NCI-H1048 (cell line): ENCODE measurements around the gene AQP10.
"Not testable (repeated sequence)": the region's sequence is repeated elsewhere in the genome, so short reads cannot be mapped to it uniquely, and the experiment has no call there.

Experiments used
- DNase-seq: peaks from one replicate; lab custom pipeline; 2025; lab: John Stamatoyannopoulos, UW

The AQP10 gene

DNA sequence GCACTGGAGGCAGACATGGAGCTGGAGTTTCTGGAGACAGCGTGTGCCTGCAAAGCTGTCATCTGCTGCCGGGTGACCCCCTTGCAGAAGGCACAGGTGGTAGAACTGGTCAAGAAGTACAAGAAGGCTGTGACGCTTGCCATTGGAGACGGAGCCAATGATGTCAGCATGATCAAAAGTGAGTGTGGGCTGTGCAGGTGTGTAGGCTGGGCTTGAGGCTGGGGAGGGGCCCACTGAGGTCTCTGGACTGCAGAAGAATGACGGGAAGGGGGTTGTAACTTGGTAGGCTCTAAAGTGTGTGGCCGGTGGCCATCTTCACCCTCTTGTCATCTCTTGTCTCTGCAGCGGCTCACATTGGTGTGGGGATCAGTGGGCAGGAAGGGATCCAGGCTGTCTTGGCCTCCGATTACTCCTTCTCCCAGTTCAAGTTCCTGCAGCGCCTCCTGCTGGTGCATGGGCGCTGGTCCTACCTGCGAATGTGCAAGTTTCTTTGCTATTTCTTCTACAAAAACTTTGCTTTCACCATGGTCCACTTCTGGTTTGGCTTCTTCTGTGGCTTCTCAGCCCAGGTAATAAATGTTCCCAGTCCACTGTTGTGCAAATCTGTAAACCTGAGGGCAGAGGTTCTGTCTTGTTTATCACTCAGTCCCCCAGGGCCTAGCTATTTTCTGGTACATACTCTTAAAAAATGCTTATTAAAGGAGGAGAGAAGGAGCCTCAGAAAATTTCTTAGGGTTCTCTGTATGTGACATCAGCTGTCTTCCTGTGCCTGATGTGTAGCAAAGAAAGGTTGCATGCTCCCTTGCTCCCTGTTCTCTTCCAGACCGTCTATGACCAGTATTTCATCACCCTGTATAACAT is 24.3 kb downstream of the AQP10 start:
- no peak for DNase-seq

DNA sequence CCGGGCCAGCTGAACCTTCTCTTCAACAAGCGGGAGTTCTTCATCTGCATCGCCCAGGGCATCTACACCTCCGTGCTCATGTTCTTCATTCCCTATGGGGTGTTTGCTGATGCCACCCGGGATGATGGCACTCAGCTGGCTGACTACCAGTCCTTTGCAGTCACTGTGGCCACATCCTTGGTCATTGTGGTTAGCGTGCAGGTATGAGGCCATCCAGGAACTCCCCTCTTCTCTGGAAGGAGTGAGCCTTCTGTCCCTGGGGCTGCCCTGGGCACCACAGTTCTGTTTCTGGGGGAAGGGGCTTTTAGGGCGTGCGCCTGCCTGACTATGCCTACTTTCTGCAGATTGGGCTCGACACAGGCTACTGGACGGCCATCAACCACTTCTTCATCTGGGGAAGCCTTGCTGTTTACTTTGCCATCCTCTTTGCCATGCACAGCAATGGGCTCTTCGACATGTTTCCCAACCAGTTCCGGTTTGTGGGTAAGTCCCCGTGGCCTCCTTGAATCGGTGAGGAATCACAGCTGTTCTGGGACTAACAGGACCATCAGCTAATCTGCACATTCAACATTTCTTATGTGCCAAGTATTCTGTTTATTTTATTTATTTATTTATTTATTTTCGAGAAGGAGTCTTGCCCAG is 25.5 kb downstream of the AQP10 start:
- no peak for DNase-seq

DNA sequence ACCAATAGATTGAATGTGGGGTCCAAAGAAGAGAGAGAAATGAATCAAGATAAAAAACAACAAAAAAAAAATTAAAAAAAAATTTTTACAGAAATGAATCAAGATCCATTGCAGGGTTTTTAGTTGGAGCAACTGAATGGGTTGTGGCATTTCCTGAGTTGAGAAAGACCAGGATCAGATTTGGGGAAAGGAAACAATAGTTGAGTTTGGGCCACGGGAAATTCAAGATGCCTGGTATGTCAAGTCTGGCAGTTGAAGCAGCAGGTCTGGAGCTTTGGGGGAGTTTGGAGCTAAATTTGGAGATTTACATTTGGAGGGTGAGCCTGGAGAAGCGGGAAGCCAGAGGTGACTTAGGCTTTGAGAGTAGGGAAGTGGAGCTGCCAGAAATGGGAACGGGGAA is 27.1 kb downstream of the AQP10 start:
- DNase-seq, result no peak

DNA sequence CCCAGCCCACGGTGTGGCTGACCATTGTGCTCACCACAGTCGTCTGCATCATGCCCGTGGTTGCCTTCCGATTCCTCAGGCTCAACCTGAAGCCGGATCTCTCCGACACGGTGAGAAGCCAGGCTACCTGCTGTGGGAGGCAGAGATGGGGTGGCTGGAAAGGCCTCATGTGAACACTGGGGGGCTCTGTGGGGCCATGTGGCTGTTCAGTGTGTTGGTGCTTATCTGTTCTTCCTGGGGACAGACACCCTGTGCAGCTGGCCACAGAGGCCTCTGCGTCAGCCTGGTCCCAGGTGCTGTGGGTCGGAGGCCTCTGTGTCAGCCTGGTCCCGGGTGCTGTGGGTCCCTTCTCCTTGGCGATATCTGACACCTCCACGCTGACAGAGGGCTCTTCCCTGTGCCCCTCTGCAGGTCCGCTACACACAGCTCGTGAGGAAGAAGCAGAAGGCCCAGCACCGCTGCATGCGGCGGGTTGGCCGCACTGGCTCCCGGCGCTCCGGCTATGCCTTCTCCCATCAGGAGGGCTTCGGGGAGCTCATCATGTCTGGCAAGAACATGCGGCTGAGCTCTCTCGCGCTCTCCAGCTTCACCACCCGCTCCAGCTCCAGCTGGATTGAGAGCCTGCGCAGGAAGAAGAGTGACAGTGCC is 27.7 kb downstream of the AQP10 start:
- DNase-seq, result no peak

DNA sequence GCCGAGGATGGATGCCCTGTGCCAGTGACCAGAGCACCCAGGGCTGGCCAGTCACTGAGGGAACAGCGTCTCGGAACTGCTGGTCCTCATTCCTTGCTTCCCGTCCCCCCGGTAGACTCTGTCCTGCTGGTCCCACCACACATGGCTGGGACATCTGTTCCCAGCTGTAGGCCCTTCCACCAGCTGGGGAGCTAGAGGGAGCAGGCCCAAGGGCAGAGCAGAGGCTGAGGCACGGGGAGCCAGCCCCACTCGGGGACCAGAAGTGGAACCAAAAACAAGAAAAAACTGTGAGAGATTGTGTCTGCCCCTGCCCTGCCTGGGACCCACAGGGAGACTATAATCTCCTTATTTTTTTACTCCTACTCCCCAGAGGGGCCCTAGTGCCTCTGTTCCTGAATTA is 28.2 kb downstream of the AQP10 start:
- no peak for DNase-seq

DNA sequence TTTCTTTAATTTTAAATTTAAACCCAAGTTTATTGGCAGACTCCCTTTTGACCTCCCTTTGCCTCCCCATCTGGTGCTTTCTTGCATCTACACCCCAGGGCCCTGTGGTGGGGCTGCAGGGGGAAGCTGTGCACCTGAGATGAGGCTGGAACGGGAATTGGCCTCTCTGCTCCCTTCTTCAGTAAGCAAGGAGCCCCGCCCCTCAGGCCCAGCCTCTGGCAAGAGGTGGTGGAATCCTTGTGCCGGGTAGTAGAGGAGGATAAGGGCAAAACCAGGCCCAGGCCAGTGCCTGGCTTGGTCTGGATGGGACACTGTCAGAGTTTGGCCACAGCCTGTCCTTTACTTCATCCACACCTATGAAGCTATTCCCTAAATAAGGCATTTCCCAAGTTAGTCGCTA is 29.5 kb downstream of the AQP10 start:
- no peak for DNase-seq

DNA sequence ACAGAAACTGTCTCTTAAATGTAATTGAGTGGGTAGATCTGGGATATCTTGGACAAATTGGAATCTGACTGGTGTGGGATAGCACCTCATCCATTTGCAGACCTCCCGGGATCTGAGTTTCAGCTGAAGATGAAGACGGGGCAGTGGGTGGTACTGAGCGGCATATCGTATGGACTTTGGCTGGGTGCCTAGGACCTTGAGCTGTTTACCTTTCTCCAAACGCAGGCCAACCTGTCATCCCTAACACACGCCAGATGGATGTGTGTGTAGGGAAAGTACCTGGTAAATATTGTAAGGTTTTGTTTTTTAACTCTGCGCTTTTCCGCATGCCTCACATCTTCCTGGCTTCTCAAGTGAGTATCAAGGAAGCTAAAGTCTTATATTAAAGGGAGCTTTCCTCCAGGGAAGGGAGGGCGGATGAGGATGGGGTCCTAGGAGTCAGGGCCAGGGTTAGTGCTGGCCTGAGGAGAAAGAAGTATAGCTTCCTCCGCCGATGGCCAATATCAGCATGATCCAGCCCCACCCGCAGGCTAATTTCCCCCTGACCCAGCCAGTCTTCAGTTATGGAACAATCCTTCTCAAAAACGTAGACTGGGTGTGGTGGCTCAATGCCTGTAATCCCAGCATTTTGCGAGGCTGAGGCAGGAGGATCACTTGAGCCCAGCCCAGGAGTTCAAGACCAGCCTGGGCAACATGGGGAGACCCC is 30.6 kb downstream of the AQP10 start:
- no peak for DNase-seq

DNA sequence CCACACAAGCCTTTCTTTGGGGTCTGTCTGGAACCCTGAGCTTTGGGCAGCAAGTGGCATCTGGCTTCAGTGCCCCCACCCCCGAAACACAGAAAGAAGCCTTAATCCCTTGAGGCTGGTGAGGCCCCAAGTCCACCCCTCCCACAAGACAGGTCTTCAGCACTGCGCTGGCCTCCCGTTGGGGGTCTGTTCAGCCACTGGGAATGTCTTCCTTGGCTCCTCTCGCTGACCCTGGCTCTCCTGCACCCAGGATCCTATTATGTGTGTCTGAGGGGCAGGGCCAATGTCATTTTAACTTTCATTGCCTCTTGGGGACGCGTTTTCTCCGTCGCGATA is 31.3 kb downstream of the AQP10 start:
- no peak for DNase-seq

DNA sequence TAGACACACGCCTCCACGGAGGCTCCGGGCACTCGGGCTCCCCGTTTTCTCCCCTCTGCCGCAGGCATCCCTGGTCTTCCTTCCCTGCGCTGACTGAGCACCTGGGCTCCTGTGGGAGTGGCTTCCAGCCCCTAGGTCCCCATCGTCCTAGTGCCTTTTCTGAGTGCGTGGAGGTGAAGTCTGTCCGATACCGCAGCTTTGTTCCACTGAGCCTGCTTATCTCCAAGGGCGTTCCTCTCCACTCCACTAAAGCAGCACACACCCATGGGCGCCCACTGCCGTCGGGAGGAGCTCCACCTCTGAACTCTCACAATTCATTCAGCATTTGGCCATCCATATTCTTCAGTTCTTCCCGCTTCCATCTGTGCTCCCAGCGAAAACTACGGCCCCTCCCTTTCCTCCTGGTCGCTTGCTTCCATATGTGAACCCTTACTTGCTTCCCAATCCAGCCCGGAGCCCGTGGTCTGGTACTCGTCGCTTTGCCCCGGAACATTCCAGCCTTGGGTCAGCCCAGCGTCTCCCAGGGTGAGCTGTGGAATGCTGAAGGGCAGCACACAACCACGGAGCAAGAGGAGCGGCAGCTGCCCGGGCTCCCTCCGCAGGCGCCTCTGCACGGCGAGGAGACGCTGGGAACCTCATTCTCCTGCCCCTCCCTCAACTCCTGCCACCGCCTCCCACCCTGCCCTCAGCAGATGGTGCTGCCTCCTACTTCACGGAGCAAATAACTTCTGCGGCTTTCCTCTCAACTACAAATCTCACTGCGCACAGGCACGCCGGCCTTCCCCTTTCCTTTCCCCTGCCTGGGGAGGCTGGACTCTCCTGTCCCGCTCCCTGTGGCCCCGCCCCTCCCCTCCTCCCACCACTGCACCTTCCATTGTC is 31.9 kb downstream of the AQP10 start:
- DNase-seq, result no peak

DNA sequence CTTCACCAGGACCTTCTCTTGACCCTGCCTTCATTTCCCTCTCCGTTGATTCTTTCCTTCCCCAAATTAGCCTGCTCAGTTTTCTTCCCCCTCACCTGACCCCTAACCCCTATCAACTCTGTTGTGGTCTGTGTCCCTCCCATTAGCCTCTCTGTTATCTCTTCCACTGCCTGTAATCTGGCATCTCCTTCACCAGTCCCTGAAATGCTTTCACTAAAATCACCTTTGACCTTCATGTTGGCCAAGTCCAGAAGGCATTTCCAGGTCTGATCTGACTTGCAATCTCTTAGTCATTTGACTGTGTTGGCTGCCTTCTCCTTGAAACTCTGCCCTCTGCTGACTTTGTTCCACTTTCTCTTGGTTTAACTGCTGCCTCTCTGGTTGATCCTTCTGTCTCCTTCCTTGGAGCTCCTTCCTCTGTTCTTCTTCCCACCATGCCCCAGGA is 32.6 kb downstream of the AQP10 start:
- no peak for DNase-seq

DNA sequence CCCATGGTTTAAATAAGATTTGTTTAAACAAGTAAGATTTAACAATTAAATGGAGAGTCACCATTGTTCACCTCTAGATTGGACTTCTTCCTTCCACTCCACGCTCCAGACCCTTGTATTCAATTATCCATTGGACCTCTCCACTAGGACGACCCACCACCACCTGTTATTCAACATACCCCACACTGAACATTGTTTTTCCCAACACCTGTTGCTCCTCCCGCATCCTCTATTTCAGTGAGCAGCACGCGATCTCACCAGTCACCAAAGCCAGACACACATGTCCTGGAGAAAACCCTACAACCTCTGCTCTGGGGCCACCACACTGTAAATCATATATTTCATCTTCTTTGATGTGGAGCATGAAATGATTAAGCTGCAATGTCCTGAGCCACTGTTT is 33.1 kb downstream of the AQP10 start:
- DNase-seq, result no peak

DNA sequence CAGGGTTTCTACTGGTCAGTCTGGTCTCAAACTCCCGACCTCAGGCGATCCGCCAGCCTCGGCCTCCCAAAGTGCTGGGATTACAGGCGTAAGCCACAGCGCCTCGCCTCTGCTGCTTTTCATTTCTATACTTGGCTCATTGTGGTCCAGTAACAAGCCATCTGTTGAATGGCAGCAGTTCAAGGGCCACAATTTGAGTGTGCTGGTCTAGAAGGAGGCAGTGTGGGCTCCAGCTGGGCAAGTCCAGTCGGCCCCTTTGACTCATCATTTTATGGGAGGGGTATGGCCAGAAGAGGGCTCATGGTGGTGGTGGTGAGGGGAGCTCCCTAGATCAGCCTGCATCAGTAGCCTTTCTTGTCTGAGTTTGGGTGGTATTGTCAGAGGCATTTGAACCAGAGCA is 37.6 kb downstream of the AQP10 start:
- no peak for DNase-seq

DNA sequence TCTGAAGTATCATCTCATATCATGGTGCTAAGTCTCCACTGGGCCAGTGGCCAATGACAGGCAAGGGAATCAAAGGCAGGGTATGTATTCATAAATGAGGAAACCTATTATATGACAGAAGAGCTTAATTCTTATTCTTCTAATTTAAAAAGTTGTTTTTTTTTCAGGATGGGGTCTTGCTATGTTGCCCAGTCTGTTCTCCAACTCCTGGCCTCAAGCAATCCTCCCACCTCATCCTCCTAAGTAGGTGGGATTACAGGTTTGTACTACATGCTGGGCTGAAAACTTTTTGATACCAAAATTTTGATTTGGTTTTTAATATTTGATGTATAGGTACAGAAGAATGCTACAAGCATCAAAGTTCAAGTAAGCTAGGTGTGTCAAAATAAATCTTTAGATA is 39.4 kb downstream of the AQP10 start:
- no peak for DNase-seq

DNA sequence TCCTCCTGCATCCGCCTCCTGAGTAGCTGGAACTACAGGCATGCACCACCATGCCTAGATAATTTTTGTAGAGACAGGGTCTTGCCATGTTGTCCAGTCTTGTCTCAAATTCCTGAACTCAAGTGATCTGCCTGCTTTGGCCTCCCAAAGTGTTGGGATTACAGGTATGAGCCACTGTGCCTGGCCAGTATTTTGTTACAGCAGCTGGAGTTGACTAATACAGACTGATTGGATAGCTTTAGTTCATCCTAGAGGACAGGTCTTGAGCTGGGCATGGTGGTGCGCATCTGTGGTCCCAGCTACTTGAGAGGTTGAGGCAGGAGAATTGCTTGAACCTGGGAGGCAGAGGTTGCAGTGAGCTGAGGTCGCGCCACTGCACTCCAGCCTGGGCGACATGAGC is 40.0 kb downstream of the AQP10 start:
- DNase-seq, result not testable (repeated sequence)

DNA sequence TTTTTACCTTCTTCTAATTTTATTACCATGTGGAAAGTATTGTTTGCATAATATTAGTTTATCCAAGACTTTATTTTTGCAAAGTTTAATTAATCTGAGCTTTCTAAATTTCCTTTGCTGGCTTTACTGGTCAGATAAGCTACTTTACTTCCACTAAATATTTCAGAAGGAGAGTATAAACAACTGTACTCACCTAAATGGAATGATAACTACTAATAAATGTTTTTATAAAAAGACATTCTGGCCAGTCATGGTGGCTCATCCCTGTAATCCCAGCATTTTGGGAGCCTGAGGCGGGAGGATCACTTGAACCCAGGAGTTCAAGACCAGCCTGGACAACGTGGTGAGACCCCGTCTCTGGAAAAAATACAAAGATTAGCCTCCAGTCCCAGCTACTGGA is 40.5 kb downstream of the AQP10 start:
- no peak for DNase-seq

DNA sequence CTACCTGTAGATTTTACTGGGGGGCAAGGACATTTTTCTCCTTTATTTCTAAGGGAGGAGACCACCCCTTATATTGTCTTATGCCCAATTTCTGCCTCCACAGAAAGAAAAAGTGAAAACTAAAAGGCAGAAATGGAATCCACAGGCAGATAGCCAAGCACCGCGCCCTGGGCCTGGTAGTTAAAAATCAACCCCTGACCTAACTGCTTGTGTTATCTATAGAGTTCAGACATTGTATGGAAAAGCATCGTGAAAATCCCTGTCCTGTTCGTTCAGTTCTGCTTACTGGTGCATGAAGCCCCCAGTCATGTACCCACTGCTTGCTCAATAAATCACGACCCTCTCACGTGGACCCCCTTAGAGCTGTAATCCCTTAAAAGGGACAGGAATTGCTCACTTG is 50.5 kb downstream of the AQP10 start:
- no peak for DNase-seq

DNA sequence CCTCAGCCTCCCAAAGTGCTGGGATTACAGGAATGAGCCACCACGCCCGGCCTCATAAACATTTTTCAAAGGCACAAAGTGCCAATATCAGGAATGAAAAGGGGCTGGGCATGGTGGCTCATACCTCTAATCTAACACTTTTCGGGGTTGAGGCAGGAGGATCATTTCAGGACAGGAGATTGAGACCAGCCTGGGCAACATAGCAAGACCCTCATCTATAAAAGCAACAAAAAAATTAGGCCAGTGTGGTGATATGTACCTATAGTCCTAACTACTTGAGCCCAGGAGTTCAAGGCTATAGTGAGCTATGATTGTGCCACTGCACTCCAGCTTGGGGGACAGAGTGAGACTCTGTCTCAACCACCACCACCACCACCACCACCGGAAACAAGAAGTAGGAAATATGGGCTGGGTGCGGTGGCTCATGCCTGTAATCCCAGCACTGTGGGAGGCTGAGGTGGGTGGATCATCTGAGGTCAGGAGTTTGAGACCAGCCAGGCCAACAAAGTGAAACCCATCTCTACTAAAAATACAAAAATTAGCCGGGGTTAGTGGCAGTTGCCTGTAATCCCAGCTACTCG is 53.0 kb downstream of the AQP10 start:
- not testable (repeated sequence) for DNase-seq
